Left ventricle myocardium inferior (tissue), 1 donor: Measurements from ENCODE around the gene BMPR1A. TPM values are rescaled to one million over a fixed set of nuclear protein-coding genes. Genes with fewer than 3 reads are reported as not detected.

Experiments used
- DNase-seq: peaks from one replicate; pipeline ENCODE4 v3.0.0-alpha.2; 2020
- H3K27ac ChIP-seq: fragments of 200-600 bp; replicated peaks from 2 replicates; pipeline ENCODE4 v1.8.0; 2021
- H3K27me3 ChIP-seq: fragments of 200-600 bp; 2 replicates; pipeline ENCODE4 v1.8.0; 2021; ENCODE audit warnings: low read depth
- H3K36me3 ChIP-seq: fragments of 200-600 bp; 2 replicates; pipeline ENCODE4 v1.8.0; 2021
- H3K4me1 ChIP-seq: fragments of 200-600 bp; 2 replicates; pipeline ENCODE4 v1.8.0; 2021
- H3K4me3 ChIP-seq: fragments of 200-600 bp; 2 replicates; pipeline ENCODE4 v1.8.0; 2021; ENCODE audit warnings: mild to moderate bottlenecking, moderate library complexity
- H3K9me3 ChIP-seq: fragments of 200-600 bp; replicated peaks from 2 replicates; pipeline ENCODE4 v1.8.0; 2021
- CTCF ChIP-seq: fragments of 200-600 bp; IDR thresholded peaks from 2 replicates; pipeline ENCODE4 v1.8.0; 2021; ENCODE audit warnings: antibody characterized with exemption, mild to moderate bottlenecking, borderline replicate concordance
- intact Hi-C: fragments of 100-400 bp; cut with micrococcal nuclease; formaldehyde crosslinking; loops from one replicate; pipeline ENCODE4 v1.11.0; 2022
- total RNA-seq: library from RNA; stranded (reverse); fragmentation: NEBNext Ultra II Directional; extraction: Animal tissue kit (Norgen Biotek cat#: 25700); gene quantifications from one replicate; pipeline ENCODE4 v1.2.1, GENCODE V29; 2021
- donor health status: DM: no; HTN: yes; CAD: no; lungs with severe emphysema.

Gene BMPR1A
- total RNA-seq, 1 donor from 2014 or later: 43.8 TPM

GRCh38 chr10:86725980-86726676 is 30.3 kb upstream of the BMPR1A start:
- no peak for TF ChIP-seq CTCF
- Histone ChIP-seq H3K36me3 (peaks cover 54% of the 10 kb centered on the region), H3K4me3 (no peak overlapping the region), H3K9me3 (no peaks in the 10 kb centered on the region), H3K4me1 (peaks cover 96% of the 10 kb centered on the region), H3K27ac (peak overlapping the region; percentile 56), H3K27me3 (peaks cover 52% of the 10 kb centered on the region)
- DNase-seq: no peak
- intact Hi-C loops: no loop called here

- Histone ChIP-seq H3K4me3 (no peak overlapping the region), H3K27ac (peak overlapping the region; percentile 56), H3K9me3 (no peaks in the 10 kb centered on the region), H3K36me3 (peaks cover 48% of the 10 kb centered on the region), H3K27me3 (peaks cover 51% of the 10 kb centered on the region), H3K4me1 (peaks cover 96% of the 10 kb centered on the region)
- intact Hi-C loops: no loop called here
- DNase-seq: no peak
- no peak for TF ChIP-seq CTCF
Measured at GRCh38 chr10:86726677-86726999, 29.8 kb upstream of the BMPR1A start.

DNA sequence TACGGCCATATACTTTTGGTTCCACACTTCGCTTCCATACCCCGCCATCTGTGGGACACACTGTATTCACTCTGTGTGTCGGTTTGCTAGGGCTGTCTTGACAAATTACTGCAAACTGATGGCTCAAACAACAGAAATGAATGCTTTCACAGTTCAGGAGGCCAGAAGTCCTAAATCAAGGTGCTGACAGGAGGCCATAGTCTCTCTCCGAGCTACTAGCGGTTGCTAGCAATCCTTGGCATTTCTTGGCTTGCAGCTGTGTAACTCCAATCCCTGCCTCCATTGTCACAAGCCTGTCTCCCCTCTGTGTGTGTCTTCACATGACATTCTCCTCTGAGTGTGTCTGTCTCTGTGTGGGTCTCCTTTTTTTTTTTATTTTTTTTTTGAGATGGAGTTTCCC is 28.9 kb upstream of the BMPR1A start:
- Histone ChIP-seq H3K27me3 (peaks cover 43% of the 10 kb centered on the region), H3K4me1 (peaks cover 96% of the 10 kb centered on the region), H3K9me3 (no peaks in the 10 kb centered on the region), H3K36me3 (peaks cover 46% of the 10 kb centered on the region), H3K27ac (peak overlapping the region; percentile 56), H3K4me3 (no peak overlapping the region)
- intact Hi-C loops: no loop called here
- TF ChIP-seq CTCF: no peak
- DNase-seq: no peak

- Histone ChIP-seq H3K27me3 (peaks cover 43% of the 10 kb centered on the region), H3K4me3 (no peak overlapping the region), H3K36me3 (peaks cover 42% of the 10 kb centered on the region), H3K4me1 (peaks cover 98% of the 10 kb centered on the region), H3K9me3 (no peaks in the 10 kb centered on the region), H3K27ac (peak overlapping the region; percentile 56)
- no peak for DNase-seq
- intact Hi-C loops: no loop called here
- no peak for TF ChIP-seq CTCF
Measured at GRCh38 chr10:86728056-86728455, 28.4 kb upstream of the BMPR1A start.

DNA sequence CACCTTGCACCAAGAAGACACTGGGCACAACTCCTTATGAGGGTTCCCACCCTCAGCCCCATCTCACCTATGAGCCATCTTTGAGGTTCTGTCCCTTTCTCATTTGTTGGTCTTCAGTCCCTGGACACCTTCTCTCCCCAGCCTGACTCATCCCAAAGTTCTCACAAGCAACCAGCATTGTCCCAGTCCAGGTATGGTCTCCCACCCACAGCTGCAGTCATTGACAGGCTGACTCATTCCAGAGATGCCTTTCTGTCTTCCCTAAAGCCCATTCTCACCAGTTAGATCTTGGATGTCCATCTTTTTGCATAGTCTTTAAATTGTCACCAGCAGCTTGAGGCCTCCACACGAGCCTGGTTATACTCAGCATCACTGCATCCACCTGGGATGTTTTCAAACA is 26.7 kb upstream of the BMPR1A start:
- no peak overlapping the region for H3K4me3 ChIP-seq
- peaks cover 39% of the 10 kb centered on the region for H3K27me3 ChIP-seq
- H3K36me3 ChIP-seq: peaks cover 34% of the 10 kb centered on the region
- peak overlapping the region; percentile 91 for H3K27ac ChIP-seq
- H3K9me3 ChIP-seq: no peaks in the 10 kb centered on the region
- no peak for TF ChIP-seq CTCF
- no peak for DNase-seq
- peaks cover 98% of the 10 kb centered on the region for H3K4me1 ChIP-seq
- intact Hi-C loops: no loop called here
